Activated T-helper 1 cell treated with Interleukin-2 at 50 U/mL for 16 hours (primary cell): ENCODE data around the gene CTNND2.

ENCODE experiments used
- DNase-seq: peaks from one replicate; pipeline ENCODE4 v3.0.0-alpha.2; 2020; ENCODE audit warnings: low read depth

The CTNND2 gene

GRCh38 chr5:11904265-11904906, at the start of gene CTNND2:
CTNND2 (minus strand) TSS chr5:11904446; CDS start chr5:11903853, 593 bp downstream.
- DNase-seq, result no peak

GRCh38 chr5:11946317-11946716, 42.1 kb upstream of the CTNND2 start:
- DNase-seq, result no peak

GRCh38 chr5:11941566-11941965, 37.3 kb upstream of the CTNND2 start:
- no peak for DNase-seq

- no peak for DNase-seq
Observed at GRCh38 chr5:11931638-11932037, 27.4 kb upstream of the CTNND2 start.

- no peak for DNase-seq
Observed at GRCh38 chr5:11928909-11929308, 24.7 kb upstream of the CTNND2 start.

GRCh38 chr5:11925701-11926100, 21.5 kb upstream of the CTNND2 start:
- DNase-seq, result no peak

GRCh38 chr5:11922394-11922793, 18.1 kb upstream of the CTNND2 start:
- DNase-seq, result no peak

GRCh38 chr5:11918463-11919045, 14.3 kb upstream of the CTNND2 start:
- DNase-seq, result no peak

- DNase-seq, result no peak
Observed at GRCh38 chr5:11909471-11909870, 5.2 kb upstream of the CTNND2 start.

- DNase-seq, result no peak
Observed at GRCh38 chr5:11906497-11906896, 2.3 kb upstream of the CTNND2 start.

- DNase-seq, result no peak
Observed at GRCh38 chr5:11905206-11905605, 960 bp upstream of the CTNND2 start.

GRCh38 chr5:11903614-11904264, 507 bp downstream of the CTNND2 start:
- no peak for DNase-seq

GRCh38 chr5:11903121-11903613, 1.1 kb downstream of the CTNND2 start:
- no peak for DNase-seq

GRCh38 chr5:11902201-11902619, 2.0 kb downstream of the CTNND2 start:
- no peak for DNase-seq

GRCh38 chr5:11898787-11899186, 5.5 kb downstream of the CTNND2 start:
- DNase-seq, result no peak

GRCh38 chr5:11897781-11898180, 6.5 kb downstream of the CTNND2 start:
- no peak for DNase-seq

GRCh38 chr5:11894992-11895391, 9.3 kb downstream of the CTNND2 start:
- DNase-seq, result no peak

GRCh38 chr5:11892832-11893231, 11.4 kb downstream of the CTNND2 start:
- DNase-seq, result no peak

- no peak for DNase-seq
Observed at GRCh38 chr5:11890777-11891176, 13.5 kb downstream of the CTNND2 start.

- DNase-seq, result no peak
Observed at GRCh38 chr5:11888221-11888620, 16.0 kb downstream of the CTNND2 start.

GRCh38 chr5:11878814-11879213, 25.4 kb downstream of the CTNND2 start:
- no peak for DNase-seq

GRCh38 chr5:11873587-11873986, 30.7 kb downstream of the CTNND2 start:
- DNase-seq, result no peak

GRCh38 chr5:11869203-11869602, 35.0 kb downstream of the CTNND2 start:
- DNase-seq, result no peak
